Neutrophil (primary cell): ENCODE results near the gene PMF1.

Experiments used
- H3K27ac ChIP-seq: fragments of 200-600 bp; sonication (generic); 2 replicates; pipeline ENCODE4 v1.5.1; 2016; ENCODE audit warnings: mild to moderate bottlenecking, moderate library complexity
- H3K27me3 ChIP-seq: fragments of 200-600 bp; sonication (generic); 2 replicates; pipeline ENCODE4 v1.6.0; 2016; ENCODE audit warnings: mild to moderate bottlenecking
- H3K36me3 ChIP-seq: fragments of 200-600 bp; sonication (generic); 2 replicates; pipeline ENCODE4 v1.5.1; 2017
- H3K4me1 ChIP-seq, 2 experiments: fragments of 200-600 bp in 1 of 2; sonication (generic) in 1 of 2; 1 replicate in 1 of 2; 2 replicates in 1 of 2; pipeline versions ENCODE4 v1.5.1 to v1.6.1; 2013 to 2016; ENCODE audit warnings: low read depth in 1 of 2, low read length in 1 of 2, mild to moderate bottlenecking in 1 of 2, moderate library complexity in 1 of 2; ENCODE audit not compliant: control insufficient read depth in 1 of 2, insufficient read depth in 1 of 2
- H3K4me3 ChIP-seq, 2 experiments: fragments of 200-600 bp in 1 of 2; sonication (generic) in 1 of 2; 1 replicate in 1 of 2; 2 replicates in 1 of 2; pipeline ENCODE4 v1.5.1; 2013 to 2016; ENCODE audit warnings: low read depth in 1 of 2, low read length in 1 of 2, mild to moderate bottlenecking in 1 of 2, moderate library complexity in 1 of 2
- H3K9me3 ChIP-seq: fragments of 200-600 bp; sonication (generic); 2 replicates; pipeline ENCODE4 v1.5.1; 2016
- CTCF ChIP-seq: fragments of 200-600 bp; sonication (generic); IDR thresholded peaks from 2 replicates; pipeline ENCODE4 v1.5.1; 2016; ENCODE audit warnings: antibody characterized with exemption

PMF1 gene

GRCh38 chr1:156284112-156284511 lies 71.3 kb downstream of the PMF1 start, which contains the start of gene TMEM79:
TMEM79 (plus strand) TSS chr1:156284325; CDS start chr1:156285227, 902 bp downstream.
- H3K27ac ChIP-seq: peak within 1 kb of the TSS; percentile 94
- no peak for TF ChIP-seq CTCF

GRCh38 chr1:156284757-156285156 lies 72.0 kb downstream of the PMF1 start:
- peak overlapping the region; percentile 61 for H3K27ac ChIP-seq
- TF ChIP-seq CTCF: no peak
- H3K27me3 ChIP-seq: no peaks in the 10 kb centered on the region
- no peaks in the 10 kb centered on the region for H3K9me3 ChIP-seq
- H3K36me3 ChIP-seq: peaks cover 32% of the 10 kb centered on the region
- no peak overlapping the region for H3K4me3 ChIP-seq
- peaks cover 52 to 55% of the 10 kb centered on the region in 2 experiments for H3K4me1 ChIP-seq

More at GRCh38 chr1:156284112-156284511, 71.3 kb downstream of the PMF1 start, which contains the start of gene TMEM79:
- Histone ChIP-seq H3K9me3 (no peaks in the 10 kb centered on the region), H3K27me3 (no peaks in the 10 kb centered on the region), H3K4me1 (peaks cover 57 to 61% of the 10 kb centered on the region in 2 experiments), H3K36me3 (peaks cover 30% of the 10 kb centered on the region), H3K4me3 (peak within 1 kb of the TSS; percentile 90 to 92)

- H3K4me3 ChIP-seq: no peak overlapping the region
- no peak for TF ChIP-seq CTCF
- peaks cover 35% of the 10 kb centered on the region for H3K36me3 ChIP-seq
- H3K4me1 ChIP-seq: peaks cover 45 to 48% of the 10 kb centered on the region in 2 experiments
- peak overlapping the region; percentile 61 for H3K27ac ChIP-seq
- no peaks in the 10 kb centered on the region for H3K9me3 ChIP-seq
- H3K27me3 ChIP-seq: no peaks in the 10 kb centered on the region
Measured at GRCh38 chr1:156285437-156285836, 72.6 kb downstream of the PMF1 start.

GRCh38 chr1:156286061-156286460 lies 73.3 kb downstream of the PMF1 start:
- Histone ChIP-seq H3K27me3 (no peaks in the 10 kb centered on the region), H3K9me3 (no peaks in the 10 kb centered on the region), H3K4me3 (no peak overlapping the region), H3K36me3 (peaks cover 36% of the 10 kb centered on the region), H3K27ac (no peak overlapping the region), H3K4me1 (peaks cover 41 to 45% of the 10 kb centered on the region in 2 experiments)
- TF ChIP-seq CTCF: no peak
